ENCODE measurements around the gene PTDSS2.

GRCh38 chr11:434496-434895, 15.6 kb upstream of the PTDSS2 start:
- TF ChIP-seq POLR2A (IDR thresholded peaks at IDR 0.05) = no peak
- TF ChIP-seq CTCF (IDR thresholded peaks at IDR 0.05) = no peak

All from suprapubic skin (tissue), 3 donors.